GM19463 (cell line): Measurements from ENCODE around the gene ITGA2.

ENCODE experiments used
- ATAC-seq: cut with Tn5 transposase; IDR thresholded peaks from one replicate; pipeline ENCODE4 v1.9.1; 2021; ENCODE audit warnings: mild to moderate bottlenecking, moderate library complexity; ENCODE audit not compliant: unreplicated experiment

Gene ITGA2

GRCh38 chr5:53133020-53133419, 143.9 kb downstream of the ITGA2 start:
- no peak for ATAC-seq
